OCI-LY1 (cell line): Measurements from ENCODE around the gene NEURL3.

Source experiments
- EZH2 ChIP-seq: fragments of 200-600 bp; sonication (generic), shearing (Covaris generic); IDR thresholded peaks from 2 replicates; pipeline ENCODE4 v1.8.0; 2017; ENCODE audit warnings: borderline replicate concordance, mixed run types, mild to moderate bottlenecking, antibody characterized with exemption, low read length, moderate library complexity, mixed read lengths
- TF ChIP-seq, protein P1 (sequence below): fragments of 200-600 bp; sonication (generic), shearing (Covaris generic); IDR thresholded peaks from 2 replicates; pipeline ENCODE4 v1.5.1; 2017; ENCODE audit warnings: mild to moderate bottlenecking, antibody characterized with exemption, low read length, moderate library complexity, mixed read lengths

GRCh38 chr2:96552315-96553175 is 47.4 kb upstream of the NEURL3 start:
- TF ChIP-seq, protein P1, sequence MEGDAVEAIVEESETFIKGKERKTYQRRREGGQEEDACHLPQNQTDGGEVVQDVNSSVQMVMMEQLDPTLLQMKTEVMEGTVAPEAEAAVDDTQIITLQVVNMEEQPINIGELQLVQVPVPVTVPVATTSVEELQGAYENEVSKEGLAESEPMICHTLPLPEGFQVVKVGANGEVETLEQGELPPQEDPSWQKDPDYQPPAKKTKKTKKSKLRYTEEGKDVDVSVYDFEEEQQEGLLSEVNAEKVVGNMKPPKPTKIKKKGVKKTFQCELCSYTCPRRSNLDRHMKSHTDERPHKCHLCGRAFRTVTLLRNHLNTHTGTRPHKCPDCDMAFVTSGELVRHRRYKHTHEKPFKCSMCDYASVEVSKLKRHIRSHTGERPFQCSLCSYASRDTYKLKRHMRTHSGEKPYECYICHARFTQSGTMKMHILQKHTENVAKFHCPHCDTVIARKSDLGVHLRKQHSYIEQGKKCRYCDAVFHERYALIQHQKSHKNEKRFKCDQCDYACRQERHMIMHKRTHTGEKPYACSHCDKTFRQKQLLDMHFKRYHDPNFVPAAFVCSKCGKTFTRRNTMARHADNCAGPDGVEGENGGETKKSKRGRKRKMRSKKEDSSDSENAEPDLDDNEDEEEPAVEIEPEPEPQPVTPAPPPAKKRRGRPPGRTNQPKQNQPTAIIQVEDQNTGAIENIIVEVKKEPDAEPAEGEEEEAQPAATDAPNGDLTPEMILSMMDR: no peak
- no peak for TF ChIP-seq EZH2
